ENCODE results near the gene JCHAIN. TPM values are rescaled to one million over a fixed set of nuclear protein-coding genes. Genes with fewer than 3 reads are reported as not detected.

JCHAIN gene
- total RNA-seq, 1 donor from 2014 or later = not detected

DNA sequence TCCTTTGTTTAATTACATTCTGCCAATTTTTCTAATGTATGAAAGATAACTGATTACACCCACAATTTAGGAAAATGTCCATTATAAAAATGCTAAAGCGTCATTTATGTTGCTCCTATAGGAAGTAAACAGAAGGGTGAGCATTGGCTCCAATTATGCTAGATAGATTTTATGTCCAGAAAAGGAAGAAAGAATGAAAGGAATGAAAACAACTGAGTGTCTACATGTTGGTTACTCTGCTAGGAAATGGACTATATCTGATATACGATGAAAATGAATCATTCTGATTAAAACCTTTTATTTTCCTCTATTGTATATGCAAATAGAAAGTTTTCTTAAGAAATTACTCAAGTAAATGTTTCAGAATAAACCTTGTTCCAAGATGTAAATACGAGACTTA lies 36.1 kb downstream of the JCHAIN start:
- DNase-seq (ENCODE audit: low spot score) = no peak
- H3K79me2 ChIP-seq (ENCODE audit: low read depth) = no peaks in the 10 kb centered on the region
- H3K9me3 Mint-ChIP-seq = no peaks in the 10 kb centered on the region
- TF ChIP-seq EZH2phosphoT487 (IDR thresholded peaks at IDR 0.05) = no peak
- TF ChIP-seq EZH2 (IDR thresholded peaks at IDR 0.05) = no peak
- TF ChIP-seq, protein P1, sequence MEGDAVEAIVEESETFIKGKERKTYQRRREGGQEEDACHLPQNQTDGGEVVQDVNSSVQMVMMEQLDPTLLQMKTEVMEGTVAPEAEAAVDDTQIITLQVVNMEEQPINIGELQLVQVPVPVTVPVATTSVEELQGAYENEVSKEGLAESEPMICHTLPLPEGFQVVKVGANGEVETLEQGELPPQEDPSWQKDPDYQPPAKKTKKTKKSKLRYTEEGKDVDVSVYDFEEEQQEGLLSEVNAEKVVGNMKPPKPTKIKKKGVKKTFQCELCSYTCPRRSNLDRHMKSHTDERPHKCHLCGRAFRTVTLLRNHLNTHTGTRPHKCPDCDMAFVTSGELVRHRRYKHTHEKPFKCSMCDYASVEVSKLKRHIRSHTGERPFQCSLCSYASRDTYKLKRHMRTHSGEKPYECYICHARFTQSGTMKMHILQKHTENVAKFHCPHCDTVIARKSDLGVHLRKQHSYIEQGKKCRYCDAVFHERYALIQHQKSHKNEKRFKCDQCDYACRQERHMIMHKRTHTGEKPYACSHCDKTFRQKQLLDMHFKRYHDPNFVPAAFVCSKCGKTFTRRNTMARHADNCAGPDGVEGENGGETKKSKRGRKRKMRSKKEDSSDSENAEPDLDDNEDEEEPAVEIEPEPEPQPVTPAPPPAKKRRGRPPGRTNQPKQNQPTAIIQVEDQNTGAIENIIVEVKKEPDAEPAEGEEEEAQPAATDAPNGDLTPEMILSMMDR (IDR thresholded peaks at IDR 0.05) = no peak
- no peak overlapping the region for H2AFZ ChIP-seq (replicated peaks)
- no peaks in the 10 kb centered on the region for H3K9me3 ChIP-seq (ENCODE audit: low read depth)
- H3K27me3 Mint-ChIP-seq (ENCODE audit: insufficient read depth, low read depth) = no peaks in the 10 kb centered on the region
- no peaks in the 10 kb centered on the region for H3K36me3 Mint-ChIP-seq
- no peak overlapping the region for H3K9ac ChIP-seq
- no peaks in the 10 kb centered on the region for H3K36me3 ChIP-seq
- H3K4me3 ChIP-seq = no peak overlapping the region
- no peaks in the 10 kb centered on the region for H3F3A ChIP-seq (ENCODE audit: low read depth)
- no peak overlapping the region for H3K4me2 ChIP-seq
- no peaks in the 10 kb centered on the region for H3K27me3 ChIP-seq
- H3K27ac Mint-ChIP-seq = no peak overlapping the region
- H3K27ac ChIP-seq = no peak overlapping the region
- H3K4me3 Mint-ChIP-seq = no peak overlapping the region
- peaks cover 2% of the 10 kb centered on the region for H3K4me1 Mint-ChIP-seq
- H4K20me1 ChIP-seq (ENCODE audit: low read depth) = no peaks in the 10 kb centered on the region
- H3K4me1 ChIP-seq = no peaks in the 10 kb centered on the region

DNA sequence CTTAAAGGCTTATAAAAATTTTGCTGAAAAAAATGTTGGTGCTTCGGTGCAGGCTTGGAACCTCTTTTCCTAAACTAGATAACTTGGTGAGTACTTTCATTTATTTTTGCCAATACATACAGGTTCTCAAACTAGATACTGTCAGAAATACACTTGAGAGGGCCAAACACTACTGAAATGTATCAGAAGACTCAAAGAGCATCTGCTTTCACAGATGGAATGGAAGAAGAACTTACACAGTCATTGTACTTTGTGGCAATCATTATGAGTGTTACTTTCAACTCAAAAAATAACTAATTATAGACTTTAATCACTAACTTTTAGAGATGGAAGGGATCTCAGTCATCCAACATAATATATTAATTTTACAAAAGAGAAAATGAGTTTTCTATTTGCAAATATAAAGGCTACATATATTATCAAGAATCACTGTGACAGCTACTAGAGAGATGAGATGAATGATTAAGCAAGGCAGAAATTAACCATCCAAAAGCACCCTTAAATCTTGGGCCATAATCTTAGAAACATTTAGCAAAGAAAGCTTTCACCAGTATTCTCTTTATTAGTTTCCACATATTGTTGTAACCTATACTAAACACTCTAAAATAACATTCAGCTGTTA lies 36.7 kb downstream of the JCHAIN start:
- H3K4me1 Mint-ChIP-seq = peaks cover 2% of the 10 kb centered on the region
- no peaks in the 10 kb centered on the region for H4K20me1 ChIP-seq (ENCODE audit: low read depth)
- H3K27ac ChIP-seq = no peak overlapping the region
- H3K9me3 ChIP-seq (ENCODE audit: low read depth) = no peaks in the 10 kb centered on the region
- H3K27ac Mint-ChIP-seq = no peak overlapping the region
- H3K27me3 Mint-ChIP-seq (ENCODE audit: insufficient read depth, low read depth) = no peaks in the 10 kb centered on the region
- no peaks in the 10 kb centered on the region for H3K9me3 Mint-ChIP-seq
- no peaks in the 10 kb centered on the region for H3F3A ChIP-seq (ENCODE audit: low read depth)
- no peaks in the 10 kb centered on the region for H3K36me3 ChIP-seq
- H3K36me3 Mint-ChIP-seq = no peaks in the 10 kb centered on the region
- TF ChIP-seq, protein P1 (IDR thresholded peaks at IDR 0.05) = no peak
- TF ChIP-seq EZH2phosphoT487 (IDR thresholded peaks at IDR 0.05) (no peak), EZH2 (IDR thresholded peaks at IDR 0.05) (no peak)
- no peaks in the 10 kb centered on the region for H3K27me3 ChIP-seq
- H3K4me2 ChIP-seq = no peak overlapping the region
- H2AFZ ChIP-seq (replicated peaks) = no peak overlapping the region
- H3K4me3 Mint-ChIP-seq = no peak overlapping the region
- no peak for DNase-seq (ENCODE audit: low spot score)
- no peak overlapping the region for H3K9ac ChIP-seq
- H3K4me3 ChIP-seq = no peak overlapping the region
- H3K4me1 ChIP-seq = no peaks in the 10 kb centered on the region
- H3K79me2 ChIP-seq (ENCODE audit: low read depth) = no peaks in the 10 kb centered on the region

DNA sequence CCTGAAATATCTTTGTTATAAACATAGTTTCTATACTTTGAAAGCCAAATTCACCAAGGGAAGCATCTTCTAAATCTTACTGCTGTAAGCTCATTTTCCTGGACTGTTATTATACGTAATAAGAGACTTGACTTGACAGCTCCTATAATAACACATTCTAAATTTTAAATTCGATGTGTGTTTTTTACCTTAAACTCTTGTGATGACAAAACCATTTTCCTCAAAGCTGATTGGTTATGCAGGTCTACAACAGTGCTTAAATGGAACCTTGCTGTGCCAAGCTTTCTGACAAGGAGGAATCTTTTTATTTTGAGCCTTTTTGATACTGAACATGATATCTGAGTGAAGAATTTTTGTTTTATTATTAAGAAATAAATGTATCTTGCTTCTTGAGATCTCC lies 37.9 kb downstream of the JCHAIN start, which contains the start of gene ENAM:
Gene ENAM (plus strand): TSS at position 301 of the 400 bp plus-strand sequence. CDS start 757 bp downstream, outside the sequence.
- Histone ChIP-seq H2AFZ (replicated peaks) (no peak within 1 kb of the TSS), H3K9ac (no peak within 1 kb of the TSS)

More for the DNA sequence above, 37.9 kb downstream of the JCHAIN start, which contains the start of gene ENAM:
- Mint-ChIP-seq H3K4me1 (peaks cover 2% of the 10 kb centered on the region), H3K36me3 (no peaks in the 10 kb centered on the region), H3K9me3 (no peaks in the 10 kb centered on the region), H3K27me3 (ENCODE audit: insufficient read depth, low read depth) (no peaks in the 10 kb centered on the region), H3K4me3 (no peak within 1 kb of the TSS), H3K27ac (no peak within 1 kb of the TSS)
- Histone ChIP-seq H3K4me2 (no peak within 1 kb of the TSS), H3K27ac (no peak within 1 kb of the TSS), H3K9me3 (ENCODE audit: low read depth) (no peaks in the 10 kb centered on the region), H3K4me3 (no peak within 1 kb of the TSS), H4K20me1 (ENCODE audit: low read depth) (no peaks in the 10 kb centered on the region), H3F3A (ENCODE audit: low read depth) (peaks cover 7% of the 10 kb centered on the region), H3K79me2 (ENCODE audit: low read depth) (no peaks in the 10 kb centered on the region), H3K36me3 (no peaks in the 10 kb centered on the region), H3K27me3 (no peaks in the 10 kb centered on the region), H3K4me1 (no peaks in the 10 kb centered on the region)
- DNase-seq (ENCODE audit: low spot score) = no peak
- TF ChIP-seq EZH2phosphoT487 (IDR thresholded peaks at IDR 0.05) = no peak
- no peak for TF ChIP-seq EZH2 (IDR thresholded peaks at IDR 0.05)
- TF ChIP-seq, protein P1 (IDR thresholded peaks at IDR 0.05) = no peak

All from neural progenitor cell (in vitro differentiated cells).